HepG2 (cell line): Measurements from ENCODE around the gene SEZ6L. TPM values are rescaled to one million over a fixed set of nuclear protein-coding genes. Genes with fewer than 3 reads are reported as not detected.

ENCODE experiments used
- ATAC-seq: fragments of 200-7000 bp; cut with Tn5 transposase; 3 replicates; pipeline ENCODE4 v1.9.1; 2020; ENCODE audit warnings: mild to moderate bottlenecking, moderate library complexity
- BruUV-seq: library from RNA; stranded (reverse); fragments of 400-500 nt; replicated peaks from 2 replicates; lab custom pipeline; 2021; lab: Mats Ljungman, UMichigan
- CTCF ChIA-PET: fragments of 300-600 bp; formaldehyde crosslinking; extraction: SDS; loops from one replicate; lab custom pipeline; 2021; ENCODE audit warnings: low total read pairs, inconsistent platforms, low intra/inter-chr PET ratio; lab: Yijun Ruan, JAX
- POLR2A ChIA-PET: fragments of 350-600 bp; sonication (Branson Sonifier 250); formaldehyde crosslinking; loops from one replicate; lab custom pipeline; 2020; ENCODE audit warnings: antibody characterized with exemption, inconsistent platforms; lab: Yijun Ruan, JAX
- DNase-seq: peaks from one replicate; pipeline ENCODE4 v3.0.0-alpha.2; 2015; ENCODE audit warnings: low spot score
- FAIRE-seq: peaks from 3 replicates; lab custom pipeline; 2011; peaks lifted over from hg19 to GRCh38; lab: Jason Lieb, UNC
- H2AFZ ChIP-seq: one replicate; pipeline ENCODE4 v1.6.1; 2011; ENCODE audit warnings: low read length, inconsistent platforms
- H3K27ac ChIP-seq: fragments of 300-600 bp; 3 replicates; pipeline ENCODE4 v1.8.0; 2011; ENCODE audit warnings: mixed run types, mild to moderate bottlenecking, mixed read lengths, low read length, inconsistent platforms; ENCODE audit not compliant: insufficient read depth; ENCODE audit errors: extremely low read length
- H3K27me3 ChIP-seq, 2 experiments: fragments of 200-600 bp in 1 of 2; 2 replicates in 1 of 2; 3 replicates in 1 of 2; pipeline versions ENCODE4 v1.6.0 to v1.8.0; 2011; ENCODE audit warnings: low read length in 2 of 2, mild to moderate bottlenecking in 2 of 2, moderate library complexity in 2 of 2, inconsistent platforms in 1 of 2; ENCODE audit not compliant: insufficient read depth in 2 of 2, control insufficient read depth in 1 of 2
- H3K36me3 ChIP-seq, 2 experiments: fragments of 200-600 bp in 1 of 2; replicated peaks in 1 of 2; 2 replicates in 1 of 2; 3 replicates in 1 of 2; pipeline versions ENCODE4 v1.5.1 to v1.8.0; 2011; ENCODE audit warnings: low read length in 2 of 2, inconsistent platforms in 1 of 2; ENCODE audit not compliant: insufficient read depth in 2 of 2, control insufficient read depth in 1 of 2
- H3K4me1 ChIP-seq: 2 replicates; pipeline ENCODE4 v1.5.1; 2012; ENCODE audit warnings: low read length, inconsistent platforms; ENCODE audit not compliant: insufficient read depth
- H3K4me2 ChIP-seq: 2 replicates; pipeline ENCODE4 v1.6.0; 2011; ENCODE audit warnings: low read depth, low read length, inconsistent platforms
- H3K4me3 ChIP-seq, 3 experiments: fragments of 200-600 bp in 1 of 3; sonication (generic), shearing (Covaris generic) in 1 of 3; replicated peaks in 1 of 3; 2 replicates each; pipeline ENCODE4 v1.5.1; 2011 to 2016; ENCODE audit warnings: low read length in 3 of 3, inconsistent platforms in 2 of 3, low read depth in 2 of 3, mild to moderate bottlenecking in 2 of 3, control low read depth in 1 of 3, mixed read lengths in 1 of 3; ENCODE audit not compliant: insufficient read depth in 1 of 3
- H3K79me2 ChIP-seq: one replicate; pipeline ENCODE4 v1.6.1; 2011; ENCODE audit warnings: low read length, inconsistent platforms; ENCODE audit not compliant: insufficient read depth
- H3K9ac ChIP-seq: 2 replicates; pipeline ENCODE4 v1.6.0; 2011; ENCODE audit warnings: mild to moderate bottlenecking, low read depth, low read length, inconsistent platforms; ENCODE audit not compliant: insufficient read depth
- H3K9me3 ChIP-seq: 2 replicates; pipeline ENCODE4 v1.5.1; 2012; ENCODE audit warnings: mild to moderate bottlenecking, low read length
- H4K20me1 ChIP-seq: 2 replicates; pipeline ENCODE4 v1.6.0; 2011; ENCODE audit warnings: inconsistent platforms, mild to moderate bottlenecking, low read length, moderate library complexity; ENCODE audit not compliant: insufficient read depth
- ATF2 ChIP-seq: sonication (generic); formaldehyde crosslinking; IDR thresholded peaks from 2 replicates; pipeline ENCODE4 v1.4.0; 2020; ENCODE audit warnings: missing genetic modification reagents
- GFI1 ChIP-seq: sonication (generic); formaldehyde crosslinking; IDR thresholded peaks from 2 replicates; pipeline ENCODE4 v1.5.0; 2020; ENCODE audit warnings: missing genetic modification reagents, mild to moderate bottlenecking, borderline replicate concordance
- PHB2 ChIP-seq: fragments of 450-650 bp; IDR thresholded peaks from 2 replicates; pipeline ENCODE4 v1.6.1; 2018; ENCODE audit not compliant: partially characterized antibody
- RBM22 ChIP-seq: fragments of 200-400 bp; formaldehyde crosslinking; optimal IDR thresholded peaks from 2 replicates; pipeline ENCODE3; 2017; ENCODE audit warnings: mild to moderate bottlenecking, low read length, moderate library complexity
- ZHX2 ChIP-seq, 2 experiments: sonication (generic) in 1 of 2; formaldehyde crosslinking in 1 of 2; IDR thresholded peaks; 2 replicates each; pipeline versions ENCODE4 v1.6.1 to v1.9.0; 2014 to 2022; ENCODE audit warnings: antibody characterized with exemption in 1 of 2, borderline replicate concordance in 1 of 2, inconsistent platforms in 1 of 2, low read depth in 1 of 2, missing genetic modification reagents in 1 of 2
- ZNF263 ChIP-seq: sonication (generic); formaldehyde crosslinking; IDR thresholded peaks from 2 replicates; pipeline ENCODE4 v1.4.0; 2020; ENCODE audit warnings: missing genetic modification reagents
- ZNF747 ChIP-seq: sonication (generic); formaldehyde crosslinking; IDR thresholded peaks from 2 replicates; pipeline ENCODE4 v1.8.1; 2023; ENCODE audit warnings: missing genetic modification reagents, mild to moderate bottlenecking, borderline replicate concordance
- ZSCAN5A ChIP-seq: sonication (generic); formaldehyde crosslinking; IDR thresholded peaks from 2 replicates; pipeline ENCODE4 v1.8.0; 2022; ENCODE audit warnings: mild to moderate bottlenecking, missing genetic modification reagents, borderline replicate concordance
- WGBS: methylation state at CpG from one replicate; pipeline ENCODE4 v1.1.6; 2017; ENCODE audit warnings: low lambda C conversion rate; 5-methylcytosine and 5-hydroxymethylcytosine counted together
- in situ Hi-C: cut with HindIII; loops from 2 replicates; pipeline ENCODE4 v1.10.0; 2017; ENCODE audit warnings: low pct_unique_long_range_greater_than_20kb; ENCODE audit not compliant: extremely low pct_ligation_motif_present
- intact Hi-C: fragments of 100-400 bp; cut with micrococcal nuclease; formaldehyde crosslinking; loops from one replicate; pipeline ENCODE4 v1.10.0; 2022; ENCODE audit not compliant: unreplicated experiment
- polyA plus RNA-seq, 8 experiments: library from polyadenylated mRNA; depleted of rRNA in 3 of 8; stranded (reverse) in 7 of 8; unstranded in 1 of 8; fragments of >200 nt; fragmentation: Illumina TruSeq in 4 of 8; extraction: Trizol in 4 of 8; gene quantifications; 2 replicates each; pipeline versions ENCODE4 v1.2.1 to v1.2.3, GENCODE V29; 2011 to 2016; ENCODE audit warnings: low read depth in 4 of 8, missing spikeins in 1 of 8, mixed read lengths in 1 of 8; ENCODE audit not compliant: insufficient read depth in 1 of 8
- total RNA-seq, 5 experiments: library from RNA; depleted of rRNA; stranded (reverse); fragments of >200 nt; fragmentation: Illumina TruSeq; extraction: Trizol; gene quantifications; 2 replicates each; pipeline ENCODE4 v1.2.3, GENCODE V29; 2016; ENCODE audit warnings: low read depth in 1 of 5
- TF ChIP-seq, protein P1 (sequence below): IDR thresholded peaks from 2 replicates; pipeline ENCODE4 v1.6.1; 2016; ENCODE audit warnings: control low read depth

SEZ6L gene
- total and polyA plus RNA-seq, 2 of the 13 experiments (the other 11 are each of a cell fraction or from before 2014, with no cell fraction given), result not detected

GRCh38 chr22:26202280-26202924, 33.1 kb downstream of the SEZ6L start:
- no TSS peak for BruUV-seq

More at GRCh38 chr22:26202280-26202924, 33.1 kb downstream of the SEZ6L start:
- Histone ChIP-seq H3K9ac (no peak overlapping the region), H3K79me2 (no peaks in the 10 kb centered on the region), H3K9me3 (no peaks in the 10 kb centered on the region), H3K4me1 (peaks cover 9% of the 10 kb centered on the region), H3K27me3 (no peaks in the 10 kb centered on the region; a peak in 1 of 5 replicates), H4K20me1 (no peaks in the 10 kb centered on the region), H3K4me2 (no peak overlapping the region), H3K4me3 (no peak overlapping the region), H3K36me3 (no peaks in the 10 kb centered on the region), H3K27ac (no peak overlapping the region), H2AFZ (no peak overlapping the region)
- ATAC-seq (no peak), FAIRE-seq (no peak), DNase-seq (no peak)
- CTCF ChIA-PET, result no interaction called here
- POLR2A ChIA-PET, result no interaction called here
- intact Hi-C loops, result no loop called here
- in situ Hi-C loops, result no loop called here
- WGBS, result 0% methylated on average over 5 of the region's 5 CpGs
- TF ChIP-seq, protein P1, sequence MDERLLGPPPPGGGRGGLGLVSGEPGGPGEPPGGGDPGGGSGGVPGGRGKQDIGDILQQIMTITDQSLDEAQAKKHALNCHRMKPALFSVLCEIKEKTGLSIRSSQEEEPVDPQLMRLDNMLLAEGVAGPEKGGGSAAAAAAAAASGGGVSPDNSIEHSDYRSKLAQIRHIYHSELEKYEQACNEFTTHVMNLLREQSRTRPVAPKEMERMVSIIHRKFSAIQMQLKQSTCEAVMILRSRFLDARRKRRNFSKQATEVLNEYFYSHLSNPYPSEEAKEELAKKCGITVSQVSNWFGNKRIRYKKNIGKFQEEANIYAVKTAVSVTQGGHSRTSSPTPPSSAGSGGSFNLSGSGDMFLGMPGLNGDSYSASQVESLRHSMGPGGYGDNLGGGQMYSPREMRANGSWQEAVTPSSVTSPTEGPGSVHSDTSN (CRISPR knock-in tag), result no peak
- TF ChIP-seq ZHX2 (IDR thresholded peaks at IDR 0.05; ENCODE audit: low read depth), result no peak
- no peak for TF ChIP-seq ZHX2 (CRISPR knock-in tag; IDR thresholded peaks at IDR 0.05; ENCODE audit: borderline replicate concordance)
- no peak for TF ChIP-seq ZNF747 (CRISPR knock-in tag)
- no peak for TF ChIP-seq PHB2
- TF ChIP-seq ZSCAN5A (CRISPR knock-in tag), result no peak
- TF ChIP-seq ZNF263 (CRISPR knock-in tag), result no peak
- no peak for TF ChIP-seq GFI1 (CRISPR knock-in tag)
- no peak for TF ChIP-seq ATF2 (CRISPR knock-in tag)
- TF ChIP-seq RBM22, result no peak
